ENCODE data around the gene KRTAP2-4. TPM values are rescaled to one million over a fixed set of nuclear protein-coding genes. Genes with fewer than 3 reads are reported as not detected.
"Not testable (repeated sequence)": the region's sequence is repeated elsewhere in the genome, so short reads cannot be mapped to it uniquely, and the experiment has no call there.

The KRTAP2-4 gene
- total RNA-seq, 1 donor from 2014 or later = not detected

DNA sequence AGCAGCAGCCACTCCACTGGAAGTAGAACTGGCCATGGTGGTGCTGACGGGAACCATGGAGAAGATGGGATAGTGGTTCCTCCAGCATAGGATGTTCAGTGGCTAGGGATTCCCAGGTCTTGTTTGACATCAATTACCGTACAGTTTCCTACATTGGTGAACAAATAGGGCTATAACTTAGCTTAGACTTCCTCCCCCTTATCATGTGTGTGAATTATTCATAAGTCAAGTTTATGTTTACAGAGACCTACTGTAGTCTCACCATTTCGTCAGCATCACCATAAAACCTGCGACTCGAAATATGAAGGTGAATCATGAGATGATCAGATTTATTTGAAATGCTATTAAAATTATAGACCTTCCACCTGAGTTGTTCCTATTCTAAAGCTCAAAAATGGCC lies 6.9 kb downstream of the KRTAP2-4 start:
- TF ChIP-seq, protein P1, sequence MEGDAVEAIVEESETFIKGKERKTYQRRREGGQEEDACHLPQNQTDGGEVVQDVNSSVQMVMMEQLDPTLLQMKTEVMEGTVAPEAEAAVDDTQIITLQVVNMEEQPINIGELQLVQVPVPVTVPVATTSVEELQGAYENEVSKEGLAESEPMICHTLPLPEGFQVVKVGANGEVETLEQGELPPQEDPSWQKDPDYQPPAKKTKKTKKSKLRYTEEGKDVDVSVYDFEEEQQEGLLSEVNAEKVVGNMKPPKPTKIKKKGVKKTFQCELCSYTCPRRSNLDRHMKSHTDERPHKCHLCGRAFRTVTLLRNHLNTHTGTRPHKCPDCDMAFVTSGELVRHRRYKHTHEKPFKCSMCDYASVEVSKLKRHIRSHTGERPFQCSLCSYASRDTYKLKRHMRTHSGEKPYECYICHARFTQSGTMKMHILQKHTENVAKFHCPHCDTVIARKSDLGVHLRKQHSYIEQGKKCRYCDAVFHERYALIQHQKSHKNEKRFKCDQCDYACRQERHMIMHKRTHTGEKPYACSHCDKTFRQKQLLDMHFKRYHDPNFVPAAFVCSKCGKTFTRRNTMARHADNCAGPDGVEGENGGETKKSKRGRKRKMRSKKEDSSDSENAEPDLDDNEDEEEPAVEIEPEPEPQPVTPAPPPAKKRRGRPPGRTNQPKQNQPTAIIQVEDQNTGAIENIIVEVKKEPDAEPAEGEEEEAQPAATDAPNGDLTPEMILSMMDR (IDR thresholded peaks at IDR 0.05; ENCODE audit: unreplicated experiment) = no peak
- Mint-ChIP-seq H3K36me3 (no peaks in the 10 kb centered on the region), H3K27ac (peak overlapping the region; percentile 34), H3K4me3 (no peak overlapping the region), H3K27me3 (ENCODE audit: low read depth) (no peaks in the 10 kb centered on the region), H3K9me3 (peaks cover 8% of the 10 kb centered on the region), H3K4me1 (peaks cover 28% of the 10 kb centered on the region)
- DNase-seq (ENCODE audit: low spot score in 2 of 2, unreplicated experiment in 2 of 2) = no peak

DNA sequence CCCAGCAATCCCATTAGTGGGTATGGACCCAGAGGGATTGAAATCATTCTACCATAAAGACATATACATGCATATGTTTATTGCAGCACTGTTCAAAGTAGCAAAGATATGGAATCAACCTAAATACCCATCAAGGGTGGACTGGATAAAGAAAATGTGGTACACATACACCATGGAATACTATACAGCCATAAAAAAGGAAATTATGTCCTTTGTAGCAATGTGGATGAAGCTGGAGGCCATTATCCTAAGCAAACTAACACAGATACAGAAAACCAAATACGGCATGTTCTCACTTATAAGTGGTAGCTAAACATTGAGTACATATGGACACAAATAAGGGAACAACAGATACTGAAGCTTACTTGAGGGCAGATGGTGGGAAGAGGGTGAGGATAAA lies 8.1 kb downstream of the KRTAP2-4 start:
- no peak for DNase-seq (ENCODE audit: low spot score in 2 of 2, unreplicated experiment in 2 of 2)
- H3K27me3 Mint-ChIP-seq (ENCODE audit: low read depth) = no peaks in the 10 kb centered on the region
- no peak overlapping the region for H3K27ac Mint-ChIP-seq

DNA sequence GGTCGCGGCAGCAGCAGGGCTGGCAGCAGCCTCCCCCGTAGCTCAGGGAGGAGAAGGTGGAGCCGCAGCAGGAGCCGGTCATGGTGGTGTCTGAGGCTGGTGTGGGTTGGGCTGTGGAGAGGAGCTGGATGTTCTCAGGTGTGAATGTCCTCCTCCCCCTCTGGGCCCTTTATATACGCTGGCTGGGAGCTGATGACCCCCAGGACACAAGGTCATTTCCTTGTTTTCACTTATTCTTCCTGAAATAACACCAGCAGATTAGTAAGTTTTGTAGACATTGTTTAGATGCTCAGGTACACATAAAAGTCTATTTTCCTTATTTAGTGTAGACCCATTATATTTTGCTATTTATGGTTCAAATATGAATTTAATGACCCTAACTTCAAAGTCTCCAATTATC lies 10.5 kb downstream of the KRTAP2-4 start, which contains the start of gene KRTAP2-2:
Gene KRTAP2-2 (minus strand): TSS at position 101 of the 400 bp plus-strand sequence. CDS start 19 bp downstream, at position 82.
- not testable (repeated sequence) for H3K4me3 Mint-ChIP-seq; H3K27me3 Mint-ChIP-seq (ENCODE audit: low read depth); H3K27ac Mint-ChIP-seq; DNase-seq (ENCODE audit: low spot score in 2 of 2, unreplicated experiment in 2 of 2); H3K36me3 Mint-ChIP-seq
- Mint-ChIP-seq H3K4me1 (peaks cover 15% of the 10 kb centered on the region), H3K9me3 (peaks cover 24% of the 10 kb centered on the region)

More for the DNA sequence above, 8.1 kb downstream of the KRTAP2-4 start:
- TF ChIP-seq, protein P1 (IDR thresholded peaks at IDR 0.05; ENCODE audit: unreplicated experiment) = no peak
- Mint-ChIP-seq H3K9me3 (peaks cover 20% of the 10 kb centered on the region), H3K36me3 (no peaks in the 10 kb centered on the region), H3K4me3 (no peak overlapping the region), H3K4me1 (peaks cover 28% of the 10 kb centered on the region)

DNA sequence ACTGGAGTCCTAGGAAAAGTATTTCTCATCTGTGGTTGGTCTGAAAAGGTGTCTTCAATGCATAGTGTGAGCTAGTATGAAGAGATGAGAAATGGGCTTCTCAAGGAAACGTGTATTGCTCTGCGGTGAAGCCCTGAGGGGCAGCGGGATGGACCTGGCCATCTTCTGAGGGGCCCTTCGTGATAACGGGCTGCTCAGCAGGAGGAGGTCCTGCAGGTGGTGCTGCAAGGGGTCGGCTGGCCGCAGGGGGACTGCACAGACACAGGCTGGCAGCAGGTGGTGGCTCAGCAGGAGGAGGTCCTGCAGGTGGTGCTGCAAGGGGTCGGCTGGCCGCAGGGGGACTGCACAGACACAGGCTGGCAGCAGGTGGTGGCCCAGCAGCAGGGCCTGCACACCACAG lies 11.1 kb downstream of the KRTAP2-4 start:
- not testable (repeated sequence) for H3K27me3 Mint-ChIP-seq (ENCODE audit: low read depth); H3K4me3 Mint-ChIP-seq; H3K27ac Mint-ChIP-seq; H3K36me3 Mint-ChIP-seq; DNase-seq (ENCODE audit: low spot score in 2 of 2, unreplicated experiment in 2 of 2)
- peaks cover 17% of the 10 kb centered on the region for H3K4me1 Mint-ChIP-seq
- H3K9me3 Mint-ChIP-seq = peaks cover 24% of the 10 kb centered on the region

DNA sequence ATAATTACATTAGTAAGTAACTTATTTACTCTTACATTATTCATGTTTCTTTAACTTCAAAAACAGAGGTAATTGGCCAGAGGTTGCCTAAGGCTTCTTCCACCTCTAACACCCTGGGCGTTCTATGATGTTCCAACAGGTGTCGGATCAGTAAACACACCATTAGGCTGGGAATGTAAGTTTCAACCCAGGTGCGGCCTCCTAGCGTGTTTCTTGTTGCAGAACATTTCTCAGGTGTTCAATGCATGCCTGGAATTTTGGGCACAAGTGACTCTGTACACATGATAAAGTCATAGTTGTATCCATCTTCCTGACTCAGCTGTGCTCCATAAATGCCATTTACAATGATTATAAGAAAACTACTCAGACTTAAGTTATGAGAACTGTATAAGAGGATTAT lies 11.7 kb downstream of the KRTAP2-4 start:
- Mint-ChIP-seq H3K4me1 (peaks cover 14% of the 10 kb centered on the region), H3K27me3 (ENCODE audit: low read depth) (no peaks in the 10 kb centered on the region), H3K9me3 (peaks cover 24% of the 10 kb centered on the region), H3K27ac (no peak overlapping the region), H3K4me3 (no peak overlapping the region), H3K36me3 (no peaks in the 10 kb centered on the region)
- DNase-seq (ENCODE audit: low spot score in 2 of 2, unreplicated experiment in 2 of 2) = no peak
- TF ChIP-seq, protein P1 (IDR thresholded peaks at IDR 0.05; ENCODE audit: unreplicated experiment) = no peak

DNA sequence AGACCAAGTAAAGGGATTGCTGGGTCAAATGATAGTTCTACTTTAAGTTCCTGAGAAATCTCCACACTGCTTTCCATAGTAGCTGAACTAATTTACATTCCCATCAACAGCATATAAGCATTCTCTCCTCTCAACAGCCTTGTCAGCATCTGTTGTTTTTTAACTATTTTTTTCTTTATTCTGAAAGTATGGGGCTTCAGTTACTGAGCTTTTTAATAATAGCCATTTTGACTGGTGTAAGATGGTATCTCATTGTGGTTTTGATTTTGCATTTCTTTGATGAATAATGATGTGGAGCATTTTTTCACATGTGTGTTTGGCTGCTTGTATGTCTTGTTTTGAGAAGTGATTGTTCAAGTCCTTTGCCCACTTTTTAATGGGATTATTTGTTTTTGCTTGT lies 13.1 kb downstream of the KRTAP2-4 start:
- Mint-ChIP-seq H3K27ac (no peak overlapping the region), H3K27me3 (ENCODE audit: low read depth) (no peaks in the 10 kb centered on the region), H3K4me3 (no peak overlapping the region), H3K9me3 (peaks cover 23% of the 10 kb centered on the region), H3K36me3 (no peaks in the 10 kb centered on the region), H3K4me1 (peaks cover 25% of the 10 kb centered on the region)
- DNase-seq (ENCODE audit: low spot score in 2 of 2, unreplicated experiment in 2 of 2) = no peak
- TF ChIP-seq, protein P1 (IDR thresholded peaks at IDR 0.05; ENCODE audit: unreplicated experiment) = no peak

DNA sequence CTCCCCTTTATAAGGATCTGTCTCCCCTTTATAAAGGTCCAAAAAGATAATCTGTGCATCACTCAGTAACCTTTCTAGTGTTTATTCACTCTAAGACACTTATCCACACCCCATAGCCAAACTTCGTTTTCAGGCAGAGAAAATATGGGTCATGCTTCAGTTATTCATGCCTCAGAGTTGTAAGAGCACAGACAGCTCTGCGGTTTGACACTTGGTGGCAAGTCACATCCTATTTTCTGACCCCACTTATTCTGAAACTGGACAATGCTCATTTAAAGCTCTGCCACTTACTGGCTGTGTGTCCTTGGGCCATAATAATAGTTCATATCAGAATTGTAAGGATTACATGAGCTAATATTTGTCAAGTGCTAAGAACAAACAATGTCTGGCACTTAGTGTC lies 16.6 kb downstream of the KRTAP2-4 start:
- no peaks in the 10 kb centered on the region for H3K27me3 Mint-ChIP-seq (ENCODE audit: low read depth)
- H3K9me3 Mint-ChIP-seq = peaks cover 17% of the 10 kb centered on the region
- TF ChIP-seq, protein P1 (IDR thresholded peaks at IDR 0.05; ENCODE audit: unreplicated experiment) = no peak
- DNase-seq (ENCODE audit: low spot score in 2 of 2, unreplicated experiment in 2 of 2) = no peak
- no peak overlapping the region for H3K4me3 Mint-ChIP-seq
- peaks cover 28% of the 10 kb centered on the region for H3K4me1 Mint-ChIP-seq
- H3K36me3 Mint-ChIP-seq = peaks cover 1% of the 10 kb centered on the region
- H3K27ac Mint-ChIP-seq = peak overlapping the region; percentile 88

All from mesothelial cell of epicardium (in vitro differentiated cells).